IPS DF 4.7 (cell line): Measurements from ENCODE around the gene VIP.

Experiments
- DNase-seq: peaks from one replicate; pipeline ENCODE4 v3.0.0-alpha.2; 2013; ENCODE audit warnings: low spot score; ENCODE audit errors: extremely low read depth

The VIP gene

GRCh38 chr6:152776833-152777232 lies 26.2 kb downstream of the VIP start:
- no peak for DNase-seq

- DNase-seq = no peak
Measured at GRCh38 chr6:152783217-152783878, 32.8 kb downstream of the VIP start.

- no peak for DNase-seq
Measured at GRCh38 chr6:152794696-152795095, 44.1 kb downstream of the VIP start.

- DNase-seq = no peak
Measured at GRCh38 chr6:152804150-152804549, 53.6 kb downstream of the VIP start.
